ENCODE data around the gene KCNC1.

GRCh38 chr11:17699147-17700114, 35.1 kb upstream of the KCNC1 start:
- TF ChIP-seq REST (IDR thresholded peaks at IDR 0.05; ENCODE audit: borderline replicate concordance) (no peak), EZH2 (IDR thresholded peaks at IDR 0.05; ENCODE audit: borderline replicate concordance, insufficient read depth, low read length, poor library complexity, severe bottlenecking) (no peak), POLR2AphosphoS5 (IDR thresholded peaks at IDR 0.05) (no peak), RAD21 (conservative IDR thresholded peaks at IDR 0.05) (no peak), EP300 (conservative IDR thresholded peaks at IDR 0.05; ENCODE audit: poor library complexity, severe bottlenecking) (no peak)
- TF ChIP-seq, protein P1, sequence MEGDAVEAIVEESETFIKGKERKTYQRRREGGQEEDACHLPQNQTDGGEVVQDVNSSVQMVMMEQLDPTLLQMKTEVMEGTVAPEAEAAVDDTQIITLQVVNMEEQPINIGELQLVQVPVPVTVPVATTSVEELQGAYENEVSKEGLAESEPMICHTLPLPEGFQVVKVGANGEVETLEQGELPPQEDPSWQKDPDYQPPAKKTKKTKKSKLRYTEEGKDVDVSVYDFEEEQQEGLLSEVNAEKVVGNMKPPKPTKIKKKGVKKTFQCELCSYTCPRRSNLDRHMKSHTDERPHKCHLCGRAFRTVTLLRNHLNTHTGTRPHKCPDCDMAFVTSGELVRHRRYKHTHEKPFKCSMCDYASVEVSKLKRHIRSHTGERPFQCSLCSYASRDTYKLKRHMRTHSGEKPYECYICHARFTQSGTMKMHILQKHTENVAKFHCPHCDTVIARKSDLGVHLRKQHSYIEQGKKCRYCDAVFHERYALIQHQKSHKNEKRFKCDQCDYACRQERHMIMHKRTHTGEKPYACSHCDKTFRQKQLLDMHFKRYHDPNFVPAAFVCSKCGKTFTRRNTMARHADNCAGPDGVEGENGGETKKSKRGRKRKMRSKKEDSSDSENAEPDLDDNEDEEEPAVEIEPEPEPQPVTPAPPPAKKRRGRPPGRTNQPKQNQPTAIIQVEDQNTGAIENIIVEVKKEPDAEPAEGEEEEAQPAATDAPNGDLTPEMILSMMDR (IDR thresholded peaks at IDR 0.05; ENCODE audit: poor library complexity, severe bottlenecking): no peak
